IMR-90 (cell line): Measurements from ENCODE around the gene DNAJC25. TPM values are rescaled to one million over a fixed set of nuclear protein-coding genes. Genes with fewer than 3 reads are reported as not detected.

Source experiments
- ATAC-seq: fragments of 200-7000 bp; cut with Tn5 transposase; 2 replicates; pipeline ENCODE4 v1.9.1; 2020; ENCODE audit warnings: low read depth, mild to moderate bottlenecking, moderate library complexity
- BruUV-seq: library from RNA; stranded (reverse); fragments of 400-500 nt; replicated peaks from 2 replicates; lab custom pipeline; 2021; lab: Mats Ljungman, UMichigan
- CTCF ChIA-PET: fragments of 300-600 bp; formaldehyde crosslinking; extraction: SDS; loops from one replicate; lab custom pipeline; 2021; ENCODE audit warnings: antibody characterized with exemption; lab: Yijun Ruan, JAX
- POLR2A ChIA-PET: fragments of 300-600 bp; sonication (Branson Sonifier 250); formaldehyde crosslinking; loops from one replicate; lab custom pipeline; 2022; ENCODE audit warnings: antibody characterized with exemption; ENCODE audit not compliant: unreplicated experiment; lab: Charles Lee
- DNase-seq: peaks from one replicate; pipeline ENCODE4 v3.0.0; 2013
- H2AFZ ChIP-seq: replicated peaks from 2 replicates; pipeline ENCODE3; 2013; ENCODE audit warnings: low read length, mild to moderate bottlenecking; ENCODE audit not compliant: poor library complexity
- H2AK5ac ChIP-seq: 2 replicates; pipeline ENCODE4 v1.6.1; 2013; ENCODE audit warnings: low read depth, low read length, inconsistent platforms
- H2AK9ac ChIP-seq: replicated peaks from 2 replicates; pipeline ENCODE3; 2013; ENCODE audit warnings: mild to moderate bottlenecking, low read depth, low read length, moderate library complexity; ENCODE audit not compliant: poor library complexity
- H2BK120ac ChIP-seq: 2 replicates; pipeline ENCODE4 v1.6.1; 2013; ENCODE audit warnings: low read depth, low read length, inconsistent platforms
- H2BK15ac ChIP-seq: 3 replicates; pipeline ENCODE4 v1.6.1; 2013; ENCODE audit warnings: low read depth, low read length, inconsistent platforms
- H2BK20ac ChIP-seq: 2 replicates; pipeline ENCODE4 v1.6.1; 2013; ENCODE audit warnings: low read depth, mild to moderate bottlenecking, inconsistent platforms, low read length, moderate library complexity
- H2BK5ac ChIP-seq: 2 replicates; pipeline ENCODE4 v1.6.1; 2013; ENCODE audit warnings: mild to moderate bottlenecking, low read depth, low read length, inconsistent platforms; ENCODE audit not compliant: poor library complexity, severe bottlenecking
- H3K14ac ChIP-seq: replicated peaks from 2 replicates; pipeline ENCODE4 v1.6.1; 2013; ENCODE audit warnings: low read depth, low read length, inconsistent platforms
- H3K18ac ChIP-seq: 2 replicates; pipeline ENCODE4 v1.6.1; 2013; ENCODE audit warnings: low read depth, low read length, control low read depth
- H3K23ac ChIP-seq: 2 replicates; pipeline ENCODE4 v1.6.1; 2013; ENCODE audit warnings: low read depth, low read length, inconsistent platforms
- H3K27ac ChIP-seq: 2 replicates; pipeline ENCODE4 v1.5.1; 2013; ENCODE audit warnings: mild to moderate bottlenecking, control low read depth, low read length; ENCODE audit not compliant: insufficient read depth
- H3K27me3 ChIP-seq: 2 replicates; pipeline ENCODE4 v1.6.1; 2013; ENCODE audit warnings: low read length; ENCODE audit not compliant: control insufficient read depth, insufficient read depth
- H3K36me3 ChIP-seq: 2 replicates; pipeline ENCODE4 v1.6.1; 2013; ENCODE audit warnings: low read length, mixed read lengths; ENCODE audit not compliant: control insufficient read depth, insufficient read depth
- H3K4ac ChIP-seq: 2 replicates; pipeline ENCODE4 v1.6.1; 2013; ENCODE audit warnings: low read depth, low read length, inconsistent platforms
- H3K4me1 ChIP-seq: 2 replicates; pipeline ENCODE4 v1.6.1; 2013; ENCODE audit warnings: low read length, mixed read lengths; ENCODE audit not compliant: control insufficient read depth, insufficient read depth
- H3K4me2 ChIP-seq: 2 replicates; pipeline ENCODE4 v1.6.1; 2013; ENCODE audit warnings: low read depth, mild to moderate bottlenecking, control low read depth, low read length, moderate library complexity
- H3K4me3 ChIP-seq: 2 replicates; pipeline ENCODE4 v1.5.1; 2013; ENCODE audit warnings: low read depth, mild to moderate bottlenecking, control low read depth, low read length, moderate library complexity; ENCODE audit not compliant: insufficient read depth
- H3K56ac ChIP-seq: 2 replicates; pipeline ENCODE4 v1.6.1; 2013; ENCODE audit warnings: low read length, inconsistent platforms; ENCODE audit not compliant: insufficient read depth; ENCODE audit errors: extremely low read depth
- H3K79me1 ChIP-seq, 2 experiments: 2 replicates each; pipeline ENCODE4 v1.6.1; 2013; ENCODE audit warnings: low read length in 2 of 2, inconsistent platforms in 1 of 2, low read depth in 1 of 2
- H3K9ac ChIP-seq: 2 replicates; pipeline ENCODE4 v1.6.1; 2013; ENCODE audit warnings: low read depth, low read length, control low read depth
- H3K9me1 ChIP-seq: 2 replicates; pipeline ENCODE4 v1.6.1; 2013; ENCODE audit warnings: low read length, inconsistent platforms; ENCODE audit not compliant: insufficient read depth
- H3K9me3 ChIP-seq: 2 replicates; pipeline ENCODE4 v1.6.1; 2013; ENCODE audit warnings: low read length; ENCODE audit not compliant: control insufficient read depth, insufficient read depth
- H4K20me1 ChIP-seq: 2 replicates; pipeline ENCODE4 v1.6.1; 2013; ENCODE audit warnings: low read length, inconsistent platforms; ENCODE audit not compliant: insufficient read depth
- H4K5ac ChIP-seq: 2 replicates; pipeline ENCODE4 v1.6.1; 2013; ENCODE audit warnings: mild to moderate bottlenecking, low read depth, low read length, control low read depth
- H4K8ac ChIP-seq, 2 experiments: 2 replicates each; pipeline ENCODE4 v1.6.1; 2013; ENCODE audit warnings: low read depth in 2 of 2, low read length in 2 of 2, control low read depth in 1 of 2, inconsistent platforms in 1 of 2
- H4K91ac ChIP-seq: 2 replicates; pipeline ENCODE4 v1.6.1; 2013; ENCODE audit warnings: low read depth, low read length, inconsistent platforms; ENCODE audit not compliant: insufficient read depth
- CEBPB ChIP-seq: IDR thresholded peaks from 2 replicates; pipeline ENCODE4 v1.6.1; 2012; ENCODE audit warnings: low read depth, low read length, improper control_type of control experiment
- ELK1 ChIP-seq: fragments of 150-350 bp; IDR thresholded peaks from 2 replicates; pipeline ENCODE4 v1.6.1; 2016; ENCODE audit warnings: low read depth, mild to moderate bottlenecking, low read length, moderate library complexity, borderline replicate concordance
- FOS ChIP-seq: fragments of 150-350 bp; IDR thresholded peaks from 2 replicates; pipeline ENCODE4 v1.6.1; 2016; ENCODE audit warnings: low read depth, low read length
- MAFK ChIP-seq: IDR thresholded peaks from 2 replicates; pipeline ENCODE4 v1.6.1; 2012; ENCODE audit warnings: low read depth, low read length, improper control_type of control experiment
- MAZ ChIP-seq: IDR thresholded peaks from 2 replicates; pipeline ENCODE4 v1.6.1; 2012; ENCODE audit warnings: low read depth, mild to moderate bottlenecking, low read length, improper control_type of control experiment, moderate library complexity, borderline replicate concordance
- RFX5 ChIP-seq: IDR thresholded peaks from 2 replicates; pipeline ENCODE4 v1.8.0; 2012; ENCODE audit warnings: low read depth, mild to moderate bottlenecking, low read length, moderate library complexity
- USF2 ChIP-seq: fragments of 150-350 bp; IDR thresholded peaks from 2 replicates; pipeline ENCODE4 v1.6.1; 2017; ENCODE audit warnings: mild to moderate bottlenecking, antibody characterized with exemption, low read length, low read depth
- WGBS, 2 experiments: methylation state at CpG; one replicate each; pipeline versions ENCODE4 v1.1.5 to v1.1.7; 2013; ENCODE audit warnings: missing lambda C conversion rate in 2 of 2; ENCODE audit not compliant: insufficient read length in 1 of 2; ENCODE audit errors: extremely low coverage in 2 of 2; 5-methylcytosine and 5-hydroxymethylcytosine counted together
- dilution Hi-C: fragments of 300-500 bp; cut with HindIII; formaldehyde crosslinking; loops from one replicate; pipeline ENCODE4 v1.14.3; 2018; ENCODE audit warnings: low sequenced_read_pairs; ENCODE audit not compliant: unreplicated experiment
- in situ Hi-C: fragments of 300-500 bp; cut with MboI; formaldehyde crosslinking; loops from 3 replicates; pipeline ENCODE4 v1.14.3; 2019; ENCODE audit warnings: low sequenced_read_pairs, inconsistent platforms, mixed read lengths
- intact Hi-C: fragments of 100-400 bp; cut with micrococcal nuclease; formaldehyde crosslinking; loops from 2 replicates; pipeline ENCODE4 v1.10.0; 2022
- polyA plus RNA-seq, 3 experiments: library from polyadenylated mRNA; depleted of rRNA; stranded (reverse); fragments of >200 nt; gene quantifications; 2 replicates each; pipeline ENCODE4 v1.2.3, GENCODE V29; 2012; ENCODE audit warnings: low replicate concordance in 1 of 3
- total RNA-seq: library from RNA; depleted of rRNA; stranded (reverse); fragments of >200 nt; gene quantifications from 2 replicates; pipeline ENCODE4 v1.2.3, GENCODE V29; 2012

DNAJC25 gene
- total and polyA plus RNA-seq, 2 of the 4 experiments (the other 2 are of a cell fraction) = 3.2 to 6.6 TPM

GRCh38 chr9:111678293-111678692 is 47.2 kb downstream of the DNAJC25 start:
- WGBS, 2 experiments = 96% methylated on average over 4 of the region's 5 CpGs; no CpG with 5 or more reads in 1 of the 2 experiments
- H4K5ac ChIP-seq = no peak overlapping the region
- H3K27ac ChIP-seq = no peak overlapping the region
- H3K56ac ChIP-seq = no peak overlapping the region
- H2AFZ ChIP-seq = no peak overlapping the region
- no peak overlapping the region for H2AK9ac ChIP-seq
- dilution Hi-C loops = no loop called here
- no peak overlapping the region for H4K91ac ChIP-seq
- no peak overlapping the region for H3K9ac ChIP-seq
- H2BK15ac ChIP-seq = no peak overlapping the region
- no peaks in the 10 kb centered on the region; a peak in 2 of 4 replicates for H3K79me1 ChIP-seq
- no peak overlapping the region for H3K14ac ChIP-seq
- BruUV-seq = no TSS peak
- TF ChIP-seq MAZ = no peak
- no peak for TF ChIP-seq MAFK
- no peak for TF ChIP-seq FOS
- no peak for TF ChIP-seq CEBPB
- TF ChIP-seq RFX5 = no peak
- TF ChIP-seq USF2 = no peak
- TF ChIP-seq ELK1 = no peak
- H3K4ac ChIP-seq = no peak overlapping the region
- H4K8ac ChIP-seq = no peak overlapping the region
- H3K23ac ChIP-seq = no peak overlapping the region
- H3K9me3 ChIP-seq = no peaks in the 10 kb centered on the region
- no peaks in the 10 kb centered on the region for H3K9me1 ChIP-seq
- H3K18ac ChIP-seq = no peak overlapping the region
- no peak overlapping the region for H3K4me3 ChIP-seq
- POLR2A ChIA-PET = no interaction called here
- no peak overlapping the region for H2BK5ac ChIP-seq
- no peak overlapping the region for H3K4me2 ChIP-seq
- no peak for DNase-seq
- intact Hi-C loops = no loop called here
- H4K20me1 ChIP-seq = no peaks in the 10 kb centered on the region
- H3K4me1 ChIP-seq = no peaks in the 10 kb centered on the region
- in situ Hi-C loops = no loop called here
- no peaks in the 10 kb centered on the region for H3K27me3 ChIP-seq
- no peak overlapping the region for H2AK5ac ChIP-seq
- CTCF ChIA-PET = no interaction called here
- H2BK20ac ChIP-seq = no peak overlapping the region
- H2BK120ac ChIP-seq = no peak overlapping the region
- H3K36me3 ChIP-seq = peaks cover 16% of the 10 kb centered on the region
- no peak for ATAC-seq
